Hematopoietic multipotent progenitor cell treated with erythropoietin and hydrocortisone succinate and interleukin-3 and kit ligand, for 4 days (in vitro differentiated cells): ENCODE data around the gene PSMG3.

Experiments
- DNase-seq: peaks from one replicate; pipeline ENCODE4 v3.0.0-alpha.2; 2015

Gene PSMG3

GRCh38 chr7:1569833-1570632 is at the start of gene PSMG3:
Gene PSMG3 (minus strand): TSS chr7:1570032. CDS start chr7:1569339, 693 bp downstream.
- DNase-seq: peak; percentile 97

GRCh38 chr7:1618475-1618874 is 48.6 kb upstream of the PSMG3 start:
- no peak for DNase-seq

GRCh38 chr7:1617957-1618356 is 48.1 kb upstream of the PSMG3 start:
- DNase-seq: no peak

GRCh38 chr7:1616741-1617140 is 46.9 kb upstream of the PSMG3 start:
- no peak for DNase-seq

- no peak for DNase-seq
Observed at GRCh38 chr7:1611708-1612241, 41.9 kb upstream of the PSMG3 start.

- no peak for DNase-seq
Observed at GRCh38 chr7:1610678-1611302, 41.0 kb upstream of the PSMG3 start.

GRCh38 chr7:1610013-1610677 is 40.3 kb upstream of the PSMG3 start:
- no peak for DNase-seq

GRCh38 chr7:1609023-1609422 is 39.2 kb upstream of the PSMG3 start:
- no peak for DNase-seq

GRCh38 chr7:1608318-1608717 is 38.5 kb upstream of the PSMG3 start:
- no peak for DNase-seq

GRCh38 chr7:1607696-1608095 is 37.9 kb upstream of the PSMG3 start:
- DNase-seq: no peak

- no peak for DNase-seq
Observed at GRCh38 chr7:1607001-1607400, 37.2 kb upstream of the PSMG3 start.

- DNase-seq: no peak
Observed at GRCh38 chr7:1604383-1604782, 34.6 kb upstream of the PSMG3 start.

GRCh38 chr7:1603346-1604225 is 33.8 kb upstream of the PSMG3 start:
- DNase-seq: no peak

- DNase-seq: no peak
Observed at GRCh38 chr7:1602386-1602785, 32.6 kb upstream of the PSMG3 start.

- no peak for DNase-seq
Observed at GRCh38 chr7:1601956-1602355, 32.1 kb upstream of the PSMG3 start.

- DNase-seq: no peak
Observed at GRCh38 chr7:1599640-1600395, 30.0 kb upstream of the PSMG3 start.

GRCh38 chr7:1598961-1599639 is 29.3 kb upstream of the PSMG3 start:
- no peak for DNase-seq

GRCh38 chr7:1598286-1598685 is 28.5 kb upstream of the PSMG3 start:
- DNase-seq: no peak

- DNase-seq: no peak
Observed at GRCh38 chr7:1597791-1598190, 28.0 kb upstream of the PSMG3 start.

GRCh38 chr7:1597066-1597760 is 27.4 kb upstream of the PSMG3 start:
- DNase-seq: no peak
